ENCODE results near the gene RAB8A. TPM values are rescaled to one million over a fixed set of nuclear protein-coding genes. Genes with fewer than 3 reads are reported as not detected.
A peak's percentile ranks its signal among the peaks of the same experiment; 100 is the strongest.

Gene RAB8A
- total and polyA plus RNA-seq, 9 of the 15 experiments (the other 6 are each of a cell fraction or from before 2014, with no cell fraction given): 11.2 to 102 (median 53.2) TPM

DNA sequence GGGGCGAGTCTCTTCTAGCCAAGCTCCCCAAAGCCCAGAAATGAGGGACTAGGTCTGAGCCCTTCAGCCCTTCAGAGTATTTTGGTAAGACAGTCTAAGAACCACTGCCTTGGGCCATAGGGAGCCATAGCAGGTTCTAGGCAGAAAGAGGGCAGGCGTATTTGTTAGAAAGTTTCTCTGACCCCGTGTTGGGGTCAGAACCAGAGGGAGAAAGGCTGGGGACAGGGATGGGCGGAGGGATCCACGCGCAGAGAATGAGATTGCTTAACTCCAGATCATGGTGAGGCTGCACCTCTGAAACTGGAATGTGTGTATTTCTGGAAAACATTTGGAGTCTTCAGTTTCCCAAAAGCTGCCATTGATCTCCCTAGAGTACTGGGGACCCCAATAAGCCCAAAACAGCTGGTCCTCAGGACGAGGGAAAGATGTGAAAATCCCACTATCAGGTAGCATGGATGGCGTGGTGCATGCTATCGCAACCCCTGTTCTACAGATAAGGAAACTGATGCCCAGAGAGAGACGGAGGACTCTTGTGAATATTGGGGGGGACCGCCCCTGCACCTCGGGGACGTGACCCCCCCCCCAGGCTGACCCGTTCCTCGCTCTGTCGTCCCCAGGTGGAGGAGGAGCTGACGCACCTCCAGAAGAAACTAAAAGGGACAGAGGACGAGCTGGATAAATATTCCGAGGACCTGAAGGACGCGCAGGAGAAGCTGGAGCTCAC lies 36.1 kb upstream of the RAB8A start (continued):
- TF ChIP-seq POLR2B (IDR thresholded peaks at IDR 0.05; ENCODE audit: low read depth, partially characterized antibody): peak; percentile 69
- 0 out of 2 replicates have a peak, but pooled peaks have one; percentile 35 for TF ChIP-seq ETV5 (CRISPR knock-in tag; IDR thresholded peaks at IDR 0.05; ENCODE audit: low read depth)
- TF ChIP-seq BHLHE40 (IDR thresholded peaks at IDR 0.05; ENCODE audit: low read length): no peak
- no peak for TF ChIP-seq NCOA4 (IDR thresholded peaks at IDR 0.05; ENCODE audit: partially characterized antibody)
- no peak for TF ChIP-seq TCF7 (IDR thresholded peaks at IDR 0.05; ENCODE audit: borderline replicate concordance)
- TF ChIP-seq, protein P1, sequence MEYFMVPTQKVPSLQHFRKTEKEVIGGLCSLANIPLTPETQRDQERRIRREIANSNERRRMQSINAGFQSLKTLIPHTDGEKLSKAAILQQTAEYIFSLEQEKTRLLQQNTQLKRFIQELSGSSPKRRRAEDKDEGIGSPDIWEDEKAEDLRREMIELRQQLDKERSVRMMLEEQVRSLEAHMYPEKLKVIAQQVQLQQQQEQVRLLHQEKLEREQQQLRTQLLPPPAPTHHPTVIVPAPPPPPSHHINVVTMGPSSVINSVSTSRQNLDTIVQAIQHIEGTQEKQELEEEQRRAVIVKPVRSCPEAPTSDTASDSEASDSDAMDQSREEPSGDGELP (CRISPR knock-in tag; IDR thresholded peaks at IDR 0.05; ENCODE audit: borderline replicate concordance): no peak
- peak; percentile 98 for TF ChIP-seq BCOR (IDR thresholded peaks at IDR 0.05)
- TF ChIP-seq ZFP36 (IDR thresholded peaks at IDR 0.05; ENCODE audit: low read depth, low read length, partially characterized antibody): peak; percentile 95
- TF ChIP-seq ZNF583 (CRISPR knock-in tag; IDR thresholded peaks at IDR 0.05): no peak
- TF ChIP-seq ZNF197 (CRISPR knock-in tag; IDR thresholded peaks at IDR 0.05; ENCODE audit: low read depth): no peak
- peak; percentile 18; the same call in 1 of the 2 replicates for TF ChIP-seq SP1 (CRISPR knock-in tag; IDR thresholded peaks at IDR 0.05)
- TF ChIP-seq ZKSCAN1 (IDR thresholded peaks at IDR 0.05; ENCODE audit: low read depth, low read length): no peak
- peak; percentile 74 for TF ChIP-seq KDM5B (IDR thresholded peaks at IDR 0.05; ENCODE audit: insufficient replicate concordance, low read depth, low read length)
- TF ChIP-seq, protein P2, sequence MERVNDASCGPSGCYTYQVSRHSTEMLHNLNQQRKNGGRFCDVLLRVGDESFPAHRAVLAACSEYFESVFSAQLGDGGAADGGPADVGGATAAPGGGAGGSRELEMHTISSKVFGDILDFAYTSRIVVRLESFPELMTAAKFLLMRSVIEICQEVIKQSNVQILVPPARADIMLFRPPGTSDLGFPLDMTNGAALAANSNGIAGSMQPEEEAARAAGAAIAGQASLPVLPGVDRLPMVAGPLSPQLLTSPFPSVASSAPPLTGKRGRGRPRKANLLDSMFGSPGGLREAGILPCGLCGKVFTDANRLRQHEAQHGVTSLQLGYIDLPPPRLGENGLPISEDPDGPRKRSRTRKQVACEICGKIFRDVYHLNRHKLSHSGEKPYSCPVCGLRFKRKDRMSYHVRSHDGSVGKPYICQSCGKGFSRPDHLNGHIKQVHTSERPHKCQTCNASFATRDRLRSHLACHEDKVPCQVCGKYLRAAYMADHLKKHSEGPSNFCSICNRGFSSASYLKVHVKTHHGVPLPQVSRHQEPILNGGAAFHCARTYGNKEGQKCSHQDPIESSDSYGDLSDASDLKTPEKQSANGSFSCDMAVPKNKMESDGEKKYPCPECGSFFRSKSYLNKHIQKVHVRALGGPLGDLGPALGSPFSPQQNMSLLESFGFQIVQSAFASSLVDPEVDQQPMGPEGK (CRISPR knock-in tag; IDR thresholded peaks at IDR 0.05; ENCODE audit: borderline replicate concordance): no peak
- TF ChIP-seq LCOR (CRISPR knock-in tag; IDR thresholded peaks at IDR 0.05): 0 out of 2 replicates have a peak, but pooled peaks have one; percentile 44
- TF ChIP-seq YBX1 (IDR thresholded peaks at IDR 0.05): no peak
- peak; percentile 42 for TF ChIP-seq CHD4 (IDR thresholded peaks at IDR 0.05; ENCODE audit: insufficient read depth, insufficient replicate concordance, low read depth, low read length, poor library complexity, severe bottlenecking)
- TF ChIP-seq, protein P3, sequence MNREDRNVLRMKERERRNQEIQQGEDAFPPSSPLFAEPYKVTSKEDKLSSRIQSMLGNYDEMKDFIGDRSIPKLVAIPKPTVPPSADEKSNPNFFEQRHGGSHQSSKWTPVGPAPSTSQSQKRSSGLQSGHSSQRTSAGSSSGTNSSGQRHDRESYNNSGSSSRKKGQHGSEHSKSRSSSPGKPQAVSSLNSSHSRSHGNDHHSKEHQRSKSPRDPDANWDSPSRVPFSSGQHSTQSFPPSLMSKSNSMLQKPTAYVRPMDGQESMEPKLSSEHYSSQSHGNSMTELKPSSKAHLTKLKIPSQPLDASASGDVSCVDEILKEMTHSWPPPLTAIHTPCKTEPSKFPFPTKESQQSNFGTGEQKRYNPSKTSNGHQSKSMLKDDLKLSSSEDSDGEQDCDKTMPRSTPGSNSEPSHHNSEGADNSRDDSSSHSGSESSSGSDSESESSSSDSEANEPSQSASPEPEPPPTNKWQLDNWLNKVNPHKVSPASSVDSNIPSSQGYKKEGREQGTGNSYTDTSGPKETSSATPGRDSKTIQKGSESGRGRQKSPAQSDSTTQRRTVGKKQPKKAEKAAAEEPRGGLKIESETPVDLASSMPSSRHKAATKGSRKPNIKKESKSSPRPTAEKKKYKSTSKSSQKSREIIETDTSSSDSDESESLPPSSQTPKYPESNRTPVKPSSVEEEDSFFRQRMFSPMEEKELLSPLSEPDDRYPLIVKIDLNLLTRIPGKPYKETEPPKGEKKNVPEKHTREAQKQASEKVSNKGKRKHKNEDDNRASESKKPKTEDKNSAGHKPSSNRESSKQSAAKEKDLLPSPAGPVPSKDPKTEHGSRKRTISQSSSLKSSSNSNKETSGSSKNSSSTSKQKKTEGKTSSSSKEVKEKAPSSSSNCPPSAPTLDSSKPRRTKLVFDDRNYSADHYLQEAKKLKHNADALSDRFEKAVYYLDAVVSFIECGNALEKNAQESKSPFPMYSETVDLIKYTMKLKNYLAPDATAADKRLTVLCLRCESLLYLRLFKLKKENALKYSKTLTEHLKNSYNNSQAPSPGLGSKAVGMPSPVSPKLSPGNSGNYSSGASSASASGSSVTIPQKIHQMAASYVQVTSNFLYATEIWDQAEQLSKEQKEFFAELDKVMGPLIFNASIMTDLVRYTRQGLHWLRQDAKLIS (CRISPR knock-in tag; IDR thresholded peaks at IDR 0.05): peak; percentile 74; the same call in 1 of the 2 replicates
- 0 out of 2 replicates have a peak, but pooled peaks have one; percentile 24 for TF ChIP-seq SMARCE1 (IDR thresholded peaks at IDR 0.05)
- no peak; the same call in 1 of the 2 replicates for TF ChIP-seq EP400 (IDR thresholded peaks at IDR 0.05)
